Type B pancreatic cell (in vitro differentiated cells): Measurements from ENCODE around the gene PAQR6. TPM values are rescaled to one million over a fixed set of nuclear protein-coding genes. Genes with fewer than 3 reads are reported as not detected.

Source experiments
- DNase-seq: peaks from one replicate; pipeline ENCODE4 v3.0.0; 2021; ENCODE audit warnings: mixed read lengths; ENCODE audit not compliant: unreplicated experiment; ENCODE audit errors: extremely low spot score
- H3K27ac Mint-ChIP-seq: 2 replicates; pipeline ENCODE4 v1.8.0; 2021; ENCODE audit warnings: mild to moderate bottlenecking, mixed read lengths
- H3K27me3 Mint-ChIP-seq: 2 replicates; pipeline ENCODE4 v1.8.0; 2021; ENCODE audit warnings: mixed read lengths
- H3K36me3 Mint-ChIP-seq: 2 replicates; pipeline ENCODE4 v1.8.0; 2021; ENCODE audit warnings: mixed read lengths
- H3K4me1 Mint-ChIP-seq: one replicate; pipeline ENCODE4 v1.8.0; 2021; ENCODE audit warnings: mixed read lengths; ENCODE audit not compliant: unreplicated experiment
- H3K4me3 Mint-ChIP-seq: 2 replicates; pipeline ENCODE4 v1.8.0; 2021; ENCODE audit warnings: mild to moderate bottlenecking, mixed read lengths
- H3K9me3 Mint-ChIP-seq: 2 replicates; pipeline ENCODE4 v1.8.0; 2021; ENCODE audit warnings: mixed read lengths
- CTCF ChIP-seq: fragments of 200-600 bp; sonication (generic); conservative IDR thresholded peaks from 2 replicates; pipeline ENCODE4 v1.5.0; 2021; ENCODE audit warnings: antibody characterized with exemption, mild to moderate bottlenecking
- long read RNA-seq: library from polyadenylated mRNA; unstranded; transcript quantifications from one replicate; pipeline ENCODE4 v2.0.0, GENCODE V29; 2020
- total RNA-seq: library from RNA; stranded (reverse); gene quantifications from 2 replicates; pipeline ENCODE4 v1.2.1, GENCODE V29; 2021; ENCODE audit warnings: low replicate concordance

PAQR6 gene
- 9.2 and 19.0 TPM in 2 replicates for total RNA-seq
- long read RNA-seq: 0 reads

GRCh38 chr1:156247460-156248322, at the start of gene PAQR6:
PAQR6 (minus strand) TSS chr1:156248056; CDS start chr1:156246731, 1,325 bp downstream.
- Mint-ChIP-seq H3K9me3 (no peaks in the 10 kb centered on the region), H3K36me3 (peaks cover 6% of the 10 kb centered on the region), H3K4me1 (peaks cover 4% of the 10 kb centered on the region), H3K27ac (peak within 1 kb of the TSS; percentile 34), H3K27me3 (no peaks in the 10 kb centered on the region), H3K4me3 (no peak within 1 kb of the TSS)
- no peak for TF ChIP-seq CTCF
- DNase-seq: no peak

- no peaks in the 10 kb centered on the region for H3K9me3 Mint-ChIP-seq
- no peak for TF ChIP-seq CTCF
- H3K36me3 Mint-ChIP-seq: peaks cover 4% of the 10 kb centered on the region
- peak within 1 kb of the TSS; percentile 78 for H3K27ac Mint-ChIP-seq
- peak within 1 kb of the TSS; percentile 91 for H3K4me3 Mint-ChIP-seq
- H3K27me3 Mint-ChIP-seq: no peaks in the 10 kb centered on the region
- no peak for DNase-seq
- H3K4me1 Mint-ChIP-seq: peaks cover 24% of the 10 kb centered on the region
These were observed 47.6 kb upstream of the PAQR6 start, which contains the start of gene GLMP for GRCh38 chr1:156295391-156295947. GLMP (minus strand) TSS chr1:156295679; CDS start chr1:156295645, 34 bp downstream.

GRCh38 chr1:156293895-156294294, 46.0 kb upstream of the PAQR6 start:
- Mint-ChIP-seq H3K4me3 (no peak overlapping the region), H3K27ac (no peak overlapping the region), H3K27me3 (no peaks in the 10 kb centered on the region), H3K4me1 (peaks cover 24% of the 10 kb centered on the region), H3K9me3 (no peaks in the 10 kb centered on the region), H3K36me3 (peaks cover 12% of the 10 kb centered on the region)
- no peak for TF ChIP-seq CTCF
- DNase-seq: no peak

GRCh38 chr1:156293098-156293434, 45.2 kb upstream of the PAQR6 start:
- Mint-ChIP-seq H3K27ac (peak overlapping the region; percentile 92), H3K36me3 (peaks cover 12% of the 10 kb centered on the region), H3K4me1 (peaks cover 24% of the 10 kb centered on the region), H3K9me3 (no peaks in the 10 kb centered on the region), H3K27me3 (no peaks in the 10 kb centered on the region), H3K4me3 (peak overlapping the region; percentile 91)
- TF ChIP-seq CTCF: no peak
- DNase-seq: no peak

GRCh38 chr1:156291226-156292061, 43.6 kb upstream of the PAQR6 start:
- H3K9me3 Mint-ChIP-seq: no peaks in the 10 kb centered on the region

More at GRCh38 chr1:156291226-156292061, 43.6 kb upstream of the PAQR6 start:
- no peaks in the 10 kb centered on the region for H3K27me3 Mint-ChIP-seq
- peak; percentile 87 for DNase-seq
- peaks cover 12% of the 10 kb centered on the region for H3K36me3 Mint-ChIP-seq
- no peak for TF ChIP-seq CTCF
- H3K4me1 Mint-ChIP-seq: peaks cover 24% of the 10 kb centered on the region
- H3K27ac Mint-ChIP-seq: peak overlapping the region; percentile 92
- H3K4me3 Mint-ChIP-seq: peak overlapping the region; percentile 91
